Gastroesophageal sphincter (tissue), 3 donors: ENCODE measurements around the gene MCTP1.

Experiments used
- CTCF ChIP-seq, 4 experiments: fragments of 200-600 bp in 2 of 4; fragments of 450-650 bp in 2 of 4; sonication (generic) in 1 of 4; IDR thresholded peaks; one replicate each; pipeline ENCODE4 v1.5.1; 2017 to 2019; ENCODE audit warnings: antibody characterized with exemption in 4 of 4, mild to moderate bottlenecking in 2 of 4, moderate library complexity in 2 of 4
- POLR2AphosphoS5 ChIP-seq: sonication (generic); formaldehyde crosslinking; IDR thresholded peaks from one replicate; pipeline ENCODE4 v1.6.1; 2017; ENCODE audit warnings: antibody characterized with exemption

- no peak for TF ChIP-seq CTCF (IDR thresholded peaks at IDR 0.05)
- TF ChIP-seq POLR2AphosphoS5 = no peak
These were observed 90.0 kb downstream of the MCTP1 start for GRCh38 chr5:95194856-95195255.
